SK-N-MC (cell line): ENCODE results near the gene GAK.

ENCODE experiments used
- EZH2 ChIP-seq: fragments of 200-600 bp; sonication (generic); IDR thresholded peaks from one replicate; pipeline ENCODE4 v1.6.1; 2017; ENCODE audit warnings: antibody characterized with exemption
- FOXP2 ChIP-seq: optimal IDR thresholded peaks from 2 replicates; pipeline ENCODE3; 2011; ENCODE audit warnings: mild to moderate bottlenecking, moderate library complexity; ENCODE audit not compliant: insufficient read depth; ENCODE audit errors: extremely low read length, control extremely low read depth

- TF ChIP-seq FOXP2 (no peak), EZH2 (no peak)
These were observed 83.2 kb downstream of the GAK start for GRCh38 chr4:848803-849477.
